ENCODE measurements around the gene FARP1. TPM values are rescaled to one million over a fixed set of nuclear protein-coding genes. Genes with fewer than 3 reads are reported as not detected.
A peak's percentile ranks its signal among the peaks of the same experiment; 100 is the strongest.

FARP1 gene
- total RNA-seq, 2 donors from 2014 or later: 89.5 to 93.6 TPM

DNA sequence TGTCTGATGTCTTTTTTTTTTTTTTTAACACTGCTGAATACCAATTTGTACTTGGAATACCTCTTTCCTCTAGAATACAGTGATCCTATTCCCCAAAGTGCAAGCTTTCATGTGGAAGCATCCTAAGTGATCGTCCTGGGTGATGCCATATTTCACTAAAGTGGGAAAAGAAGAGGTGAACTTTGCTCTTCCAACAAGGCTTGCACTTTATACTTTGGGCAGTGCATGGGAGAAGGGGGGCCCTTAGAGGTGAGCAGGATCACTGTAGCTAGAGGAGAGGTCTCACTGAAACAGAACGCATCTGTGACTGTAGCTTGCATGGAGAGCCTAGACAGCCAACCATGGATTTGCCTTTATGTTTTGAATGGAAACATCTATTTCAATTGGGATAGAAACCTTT lies 260.2 kb downstream of the FARP1 start:
- H3K27me3 ChIP-seq: no peaks in the 10 kb centered on the region
- no peak for TF ChIP-seq POLR2A (IDR thresholded peaks at IDR 0.05)
- TF ChIP-seq, protein P1, sequence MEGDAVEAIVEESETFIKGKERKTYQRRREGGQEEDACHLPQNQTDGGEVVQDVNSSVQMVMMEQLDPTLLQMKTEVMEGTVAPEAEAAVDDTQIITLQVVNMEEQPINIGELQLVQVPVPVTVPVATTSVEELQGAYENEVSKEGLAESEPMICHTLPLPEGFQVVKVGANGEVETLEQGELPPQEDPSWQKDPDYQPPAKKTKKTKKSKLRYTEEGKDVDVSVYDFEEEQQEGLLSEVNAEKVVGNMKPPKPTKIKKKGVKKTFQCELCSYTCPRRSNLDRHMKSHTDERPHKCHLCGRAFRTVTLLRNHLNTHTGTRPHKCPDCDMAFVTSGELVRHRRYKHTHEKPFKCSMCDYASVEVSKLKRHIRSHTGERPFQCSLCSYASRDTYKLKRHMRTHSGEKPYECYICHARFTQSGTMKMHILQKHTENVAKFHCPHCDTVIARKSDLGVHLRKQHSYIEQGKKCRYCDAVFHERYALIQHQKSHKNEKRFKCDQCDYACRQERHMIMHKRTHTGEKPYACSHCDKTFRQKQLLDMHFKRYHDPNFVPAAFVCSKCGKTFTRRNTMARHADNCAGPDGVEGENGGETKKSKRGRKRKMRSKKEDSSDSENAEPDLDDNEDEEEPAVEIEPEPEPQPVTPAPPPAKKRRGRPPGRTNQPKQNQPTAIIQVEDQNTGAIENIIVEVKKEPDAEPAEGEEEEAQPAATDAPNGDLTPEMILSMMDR (IDR thresholded peaks at IDR 0.05): no peak
- ATAC-seq (no peak), DNase-seq (no peak)
- intact Hi-C loops (cut with DNase I): loop anchor here (10.0 kb wide), 1 partner anchor 258 kb away; the partner anchor contains the start of gene FARP1
- no peak overlapping the region for H3K27ac ChIP-seq
- no peaks in the 10 kb centered on the region for H3K9me3 ChIP-seq
- no peaks in the 10 kb centered on the region for H3K36me3 ChIP-seq (replicated peaks in 1 of 2; ENCODE audit: insufficient read depth in 1 of 2, low read depth in 2 of 2)
- H3K4me1 ChIP-seq: peaks cover 26% of the 10 kb centered on the region
- H3K4me3 ChIP-seq: no peak overlapping the region
- WGBS, 2 donors: 93 to 97% methylated on average over 2 of the region's 2 CpGs

- no peak for ATAC-seq
- intact Hi-C loops (cut with DNase I): loop anchor here (10.0 kb wide), 1 partner anchor 260 kb away; the partner anchor contains the start of gene FARP1
- TF ChIP-seq POLR2A (IDR thresholded peaks at IDR 0.05): no peak
- TF ChIP-seq, protein P1 (IDR thresholded peaks at IDR 0.05): peak in 4 of 7 experiments; percentile 17 to 30 (median 26)
- H3K4me3 ChIP-seq: no peak overlapping the region
- peak overlapping the region; percentile 25 to 66 (median 48) for H3K27ac ChIP-seq
- peaks cover 26% of the 10 kb centered on the region for H3K4me1 ChIP-seq
- no peaks in the 10 kb centered on the region for H3K36me3 ChIP-seq (replicated peaks in 1 of 2; ENCODE audit: insufficient read depth in 1 of 2, low read depth in 2 of 2)
- no peaks in the 10 kb centered on the region for H3K27me3 ChIP-seq
- peak in 3 of 4 donors; percentile 37 to 51 (median 41) for DNase-seq
- no peaks in the 10 kb centered on the region for H3K9me3 ChIP-seq
- WGBS, 2 donors: 40 to 42% methylated on average over 7 of the region's 7 CpGs
Observed at GRCh38 chr13:98405107-98405571, 262.2 kb downstream of the FARP1 start.

- Histone ChIP-seq H3K27ac (peak overlapping the region; percentile 5 to 66 (median 48)), H3K36me3 (replicated peaks in 1 of 2; ENCODE audit: insufficient read depth in 1 of 2, low read depth in 2 of 2) (no peaks in the 10 kb centered on the region), H3K4me1 (peaks cover 26% of the 10 kb centered on the region), H3K4me3 (no peak overlapping the region), H3K27me3 (no peaks in the 10 kb centered on the region), H3K9me3 (no peaks in the 10 kb centered on the region)
- ATAC-seq (peak; percentile 57), DNase-seq (peak in 1 of 4 donors; percentile 42)
- WGBS, 2 donors: 10 to 19% methylated on average over 8 of the region's 8 CpGs
- TF ChIP-seq, protein P1 (IDR thresholded peaks at IDR 0.05): no peak
- no peak for TF ChIP-seq POLR2A (IDR thresholded peaks at IDR 0.05)
- intact Hi-C loops (cut with DNase I): loop anchor here (10.0 kb wide), 1 partner anchor 261 kb away; the partner anchor contains the start of gene FARP1
Observed at GRCh38 chr13:98405690-98406344, 262.9 kb downstream of the FARP1 start.

DNA sequence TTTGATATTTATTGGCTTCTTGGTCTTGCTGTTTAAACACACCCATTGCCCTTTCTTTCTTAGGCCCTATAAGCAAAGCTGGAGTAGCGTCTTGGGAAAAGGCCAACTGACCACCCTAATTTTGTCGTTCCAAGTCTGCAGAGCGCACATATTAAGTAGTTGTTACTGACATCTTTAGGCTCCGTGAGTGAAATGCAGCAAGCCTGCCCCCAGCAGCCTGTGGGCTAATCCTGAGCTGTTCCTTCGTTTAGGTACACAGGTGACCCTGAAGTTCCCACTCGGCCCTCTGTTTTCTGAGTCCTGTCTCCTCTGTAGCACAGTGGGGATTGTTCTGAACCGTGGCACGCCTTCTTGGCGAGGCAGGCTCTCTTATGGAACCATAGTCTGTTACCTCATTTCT lies 263.5 kb downstream of the FARP1 start:
- no peaks in the 10 kb centered on the region for H3K9me3 ChIP-seq
- intact Hi-C loops (cut with DNase I): loop anchor here (10.0 kb wide), 1 partner anchor 262 kb away; the partner anchor contains the start of gene FARP1
- DNase-seq: peak in 2 of 4 donors; percentile 17 to 45

More for the DNA sequence above, 263.5 kb downstream of the FARP1 start:
- Histone ChIP-seq H3K36me3 (replicated peaks in 1 of 2; ENCODE audit: insufficient read depth in 1 of 2, low read depth in 2 of 2) (peaks cover 0 to under 1% of the 10 kb centered on the region in 2 donors), H3K27ac (peak overlapping the region in 3 of 4 donors; percentile 39 to 66 (median 58)), H3K4me1 (peaks cover 30% of the 10 kb centered on the region), H3K27me3 (no peaks in the 10 kb centered on the region), H3K4me3 (no peak overlapping the region)
- ATAC-seq: no peak
- WGBS, 2 donors: 52 to 56% methylated on average over 9 of the region's 9 CpGs
- no peak for TF ChIP-seq POLR2A (IDR thresholded peaks at IDR 0.05)
- TF ChIP-seq, protein P1 (IDR thresholded peaks at IDR 0.05): peak in 1 of 7 experiments; percentile 4

All from body of pancreas (tissue), 4 donors.